ENCODE data around the gene KPNA1.

DNA sequence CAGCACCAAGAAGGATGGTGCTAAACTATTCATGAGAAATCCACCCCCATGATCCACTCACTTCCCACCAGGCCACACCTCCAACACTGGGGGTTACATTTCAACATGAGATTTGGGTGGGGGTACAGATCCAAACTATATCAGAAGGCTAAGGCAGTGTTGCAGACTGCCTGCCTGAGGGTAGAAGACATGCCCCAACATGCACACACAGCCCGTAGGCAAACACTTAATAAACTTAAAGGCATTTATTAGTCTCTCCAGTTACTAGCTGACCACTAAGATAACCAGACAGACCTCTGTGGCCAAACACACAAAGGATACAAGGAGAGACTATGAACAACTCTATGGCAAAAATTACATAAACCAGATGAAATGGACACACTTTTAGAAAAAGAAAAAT lies 120.6 kb downstream of the KPNA1 start:
- TF ChIP-seq GATA1 (IDR thresholded peaks at IDR 0.05; ENCODE audit: low read depth, low read length) (no peak), POLR2A (IDR thresholded peaks at IDR 0.05; ENCODE audit: low read length) (no peak)
